Amniotic epithelial cell (primary cell): ENCODE results near the gene HS3ST5.
A peak's percentile ranks its signal among the peaks of the same experiment; 100 is the strongest.
"Not testable (repeated sequence)": the region's sequence is repeated elsewhere in the genome, so short reads cannot be mapped to it uniquely, and the experiment has no call there.

ENCODE experiments used
- DNase-seq: peaks from one replicate; pipeline ENCODE4 v3.0.0-alpha.2; 2010; ENCODE audit warnings: low read depth

The HS3ST5 gene

GRCh38 chr6:114151064-114151690 is 191.6 kb downstream of the HS3ST5 start:
- no peak for DNase-seq

- DNase-seq, result not testable (repeated sequence)
Measured at GRCh38 chr6:114149182-114149581, 193.6 kb downstream of the HS3ST5 start.

GRCh38 chr6:114144887-114145851 is 197.7 kb downstream of the HS3ST5 start:
- peak; percentile 6 for DNase-seq

- DNase-seq, result peak; percentile 3
Measured at GRCh38 chr6:114142258-114142657, 200.6 kb downstream of the HS3ST5 start.

- DNase-seq, result no peak
Measured at GRCh38 chr6:114140416-114140815, 202.4 kb downstream of the HS3ST5 start.

GRCh38 chr6:114138577-114139248 is 204.1 kb downstream of the HS3ST5 start:
- no peak for DNase-seq

GRCh38 chr6:114135363-114135971 is 207.4 kb downstream of the HS3ST5 start:
- no peak for DNase-seq

- no peak for DNase-seq
Measured at GRCh38 chr6:114133816-114134215, 209.0 kb downstream of the HS3ST5 start.

GRCh38 chr6:114131945-114132344 is 210.9 kb downstream of the HS3ST5 start:
- no peak for DNase-seq

GRCh38 chr6:114125576-114125975 is 217.2 kb downstream of the HS3ST5 start:
- no peak for DNase-seq

- DNase-seq, result no peak
Measured at GRCh38 chr6:114121913-114122662, 220.7 kb downstream of the HS3ST5 start.

GRCh38 chr6:114119056-114119455 is 223.8 kb downstream of the HS3ST5 start:
- DNase-seq, result no peak

GRCh38 chr6:114115652-114116051 is 227.2 kb downstream of the HS3ST5 start:
- no peak for DNase-seq

GRCh38 chr6:114108119-114109002 is 234.5 kb downstream of the HS3ST5 start:
- DNase-seq, result peak; percentile 48

- DNase-seq, result no peak
Measured at GRCh38 chr6:114106020-114106419, 236.8 kb downstream of the HS3ST5 start.

- no peak for DNase-seq
Measured at GRCh38 chr6:114101255-114101654, 241.6 kb downstream of the HS3ST5 start.

- DNase-seq, result no peak
Measured at GRCh38 chr6:114100215-114100994, 242.4 kb downstream of the HS3ST5 start.

- peak; percentile 18 for DNase-seq
Measured at GRCh38 chr6:114096561-114097172, 246.2 kb downstream of the HS3ST5 start.

GRCh38 chr6:114092943-114093342 is 249.9 kb downstream of the HS3ST5 start:
- DNase-seq, result no peak
